Stimulated activated CD4-positive, alpha-beta T cell treated with anti-CD3 and anti-CD28 coated beads, Interleukin-4, amount 100 ng/mL, for 48 hours (primary cell): ENCODE measurements around the gene EIF4EBP3.
"Not testable (repeated sequence)": the region's sequence is repeated elsewhere in the genome, so short reads cannot be mapped to it uniquely, and the experiment has no call there.

Source experiments
- DNase-seq, 2 donors: peaks; one replicate each; pipeline ENCODE4 v3.0.0-alpha.2; 2020; ENCODE audit warnings: low read depth in 2 of 2

The EIF4EBP3 gene

GRCh38 chr5:140576776-140577201 is 29.3 kb downstream of the EIF4EBP3 start:
- DNase-seq, result no peak

GRCh38 chr5:140579188-140579747 is 31.8 kb downstream of the EIF4EBP3 start:
- DNase-seq, result not testable (repeated sequence)

- DNase-seq, result no peak
Measured at GRCh38 chr5:140587495-140587894, 40.0 kb downstream of the EIF4EBP3 start.

- DNase-seq, result no peak
Measured at GRCh38 chr5:140588311-140589070, 41.0 kb downstream of the EIF4EBP3 start.

GRCh38 chr5:140590861-140591260 is 43.4 kb downstream of the EIF4EBP3 start:
- DNase-seq, result no peak

GRCh38 chr5:140591747-140592372 is 44.4 kb downstream of the EIF4EBP3 start:
- no peak for DNase-seq

- DNase-seq, result not testable (repeated sequence)
Measured at GRCh38 chr5:140593070-140593469, 45.6 kb downstream of the EIF4EBP3 start.

- DNase-seq, result no peak
Measured at GRCh38 chr5:140594169-140594568, 46.7 kb downstream of the EIF4EBP3 start.

GRCh38 chr5:140595538-140596300 is 48.3 kb downstream of the EIF4EBP3 start:
- no peak for DNase-seq

- DNase-seq, result no peak
Measured at GRCh38 chr5:140596321-140596741, 48.9 kb downstream of the EIF4EBP3 start.

- DNase-seq, result no peak
Measured at GRCh38 chr5:140598836-140599235, 51.4 kb downstream of the EIF4EBP3 start.
